ENCODE measurements around the gene NFE2L3.

GRCh38 chr7:26168458-26169023 is 16.5 kb downstream of the NFE2L3 start:
- TF ChIP-seq CTCF (IDR thresholded peaks at IDR 0.05): no peak
- no peak for TF ChIP-seq POLR2A (IDR thresholded peaks at IDR 0.05)

Data from body of pancreas (tissue), 4 donors.